Osteoblast (primary cell): Measurements from ENCODE around the gene SEPTIN12. TPM values are rescaled to one million over a fixed set of nuclear protein-coding genes. Genes with fewer than 3 reads are reported as not detected.
"Not testable (repeated sequence)": the region's sequence is repeated elsewhere in the genome, so short reads cannot be mapped to it uniquely, and the experiment has no call there.

Experiments
- DNase-seq: peaks from one replicate; pipeline ENCODE4 v3.0.0; 2011; ENCODE audit warnings: low spot score, mixed read lengths; ENCODE audit not compliant: insufficient read length; ENCODE audit errors: missing footprints
- H2AFZ ChIP-seq: 2 replicates; pipeline ENCODE4 v1.6.0; 2011; ENCODE audit warnings: mild to moderate bottlenecking, low read length
- H3K27ac ChIP-seq: 2 replicates; pipeline ENCODE4 v1.5.1; 2011; ENCODE audit warnings: mild to moderate bottlenecking, low read depth, low read length, moderate library complexity
- H3K27me3 ChIP-seq: 2 replicates; pipeline ENCODE4 v1.6.0; 2012; ENCODE audit warnings: mild to moderate bottlenecking, control low read depth, inconsistent platforms, low read length, moderate library complexity; ENCODE audit not compliant: insufficient read depth
- H3K36me3 ChIP-seq: 2 replicates; pipeline ENCODE4 v1.5.1; 2011; ENCODE audit warnings: mild to moderate bottlenecking, low read length, control low read depth, moderate library complexity; ENCODE audit not compliant: insufficient read depth
- H3K4me1 ChIP-seq: 2 replicates; pipeline ENCODE4 v1.5.1; 2011; ENCODE audit warnings: mild to moderate bottlenecking, low read length, control low read depth, moderate library complexity; ENCODE audit not compliant: insufficient read depth
- H3K4me2 ChIP-seq: 2 replicates; pipeline ENCODE4 v1.6.0; 2011; ENCODE audit warnings: mild to moderate bottlenecking, low read length; ENCODE audit not compliant: insufficient read depth
- H3K4me3 ChIP-seq: fragments of 200-600 bp; sonication (generic); 3 replicates; pipeline ENCODE4 v1.5.1; 2012; ENCODE audit warnings: mild to moderate bottlenecking, low read length, inconsistent platforms; ENCODE audit not compliant: insufficient read depth
- H3K79me2 ChIP-seq: 2 replicates; pipeline ENCODE4 v1.6.0; 2012; ENCODE audit warnings: mild to moderate bottlenecking, low read length, control low read depth, inconsistent platforms; ENCODE audit not compliant: insufficient read depth
- H3K9me3 ChIP-seq: 2 replicates; pipeline ENCODE4 v1.5.1; 2011; ENCODE audit warnings: low read depth, low read length, control low read depth
- H4K20me1 ChIP-seq: 2 replicates; pipeline ENCODE4 v1.6.0; 2012; ENCODE audit warnings: mild to moderate bottlenecking, low read length, control low read depth; ENCODE audit not compliant: insufficient read depth
- total RNA-seq: library from RNA; depleted of rRNA; stranded (reverse); fragments of >200 nt; gene quantifications from 2 replicates; pipeline ENCODE4 v1.2.3, GENCODE V29; 2012
- TF ChIP-seq, protein P1 (sequence below): IDR thresholded peaks from 2 replicates; pipeline ENCODE4 v1.5.1; 2011; ENCODE audit warnings: mild to moderate bottlenecking, low read depth, low read length, moderate library complexity; ENCODE audit errors: extremely low read depth

The SEPTIN12 gene
- total RNA-seq, 1 donor, result not detected

DNA sequence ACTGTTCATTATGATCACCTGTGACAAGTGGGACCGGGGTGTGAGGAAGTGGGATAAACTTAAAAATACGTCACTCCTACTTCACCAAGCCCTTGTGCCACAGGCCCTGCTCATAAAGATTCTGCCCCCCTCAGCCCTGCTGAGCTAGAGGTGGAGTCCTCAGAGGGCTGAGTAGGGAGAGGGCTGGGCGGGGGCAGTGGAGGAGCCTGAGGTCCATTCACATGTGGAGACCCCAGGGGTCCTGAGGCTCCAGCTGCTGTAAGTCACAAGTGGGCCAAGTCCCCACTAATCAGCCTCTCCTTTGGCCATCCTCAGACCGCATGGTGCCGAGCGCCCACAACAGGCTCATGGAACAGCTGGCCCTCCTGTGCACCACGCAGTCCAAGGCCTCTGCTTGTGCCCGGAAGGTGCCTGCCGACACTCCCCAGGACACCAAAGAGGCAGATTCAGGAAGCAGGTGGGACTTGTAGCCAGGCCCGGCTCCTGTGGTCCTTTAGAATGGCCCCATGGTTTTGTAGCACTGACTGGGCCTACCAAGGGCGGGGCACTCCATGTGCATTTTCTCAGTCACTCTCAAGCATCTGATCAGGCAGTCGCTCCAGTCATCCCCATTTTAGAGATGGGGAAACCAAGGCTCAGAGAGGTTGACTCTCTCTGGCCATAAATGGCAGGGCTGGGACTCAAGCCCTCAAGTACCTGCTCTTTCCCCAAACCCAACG lies 43.4 kb downstream of the SEPTIN12 start:
- Histone ChIP-seq H3K27me3 (no peaks in the 10 kb centered on the region), H3K9me3 (no peaks in the 10 kb centered on the region), H3K4me2 (no peak overlapping the region), H4K20me1 (no peaks in the 10 kb centered on the region), H3K79me2 (no peaks in the 10 kb centered on the region), H3K4me1 (no peaks in the 10 kb centered on the region), H2AFZ (no peak overlapping the region), H3K4me3 (no peak overlapping the region), H3K36me3 (no peaks in the 10 kb centered on the region), H3K27ac (no peak overlapping the region)
- peak; percentile 47 for DNase-seq
- TF ChIP-seq, protein P1, sequence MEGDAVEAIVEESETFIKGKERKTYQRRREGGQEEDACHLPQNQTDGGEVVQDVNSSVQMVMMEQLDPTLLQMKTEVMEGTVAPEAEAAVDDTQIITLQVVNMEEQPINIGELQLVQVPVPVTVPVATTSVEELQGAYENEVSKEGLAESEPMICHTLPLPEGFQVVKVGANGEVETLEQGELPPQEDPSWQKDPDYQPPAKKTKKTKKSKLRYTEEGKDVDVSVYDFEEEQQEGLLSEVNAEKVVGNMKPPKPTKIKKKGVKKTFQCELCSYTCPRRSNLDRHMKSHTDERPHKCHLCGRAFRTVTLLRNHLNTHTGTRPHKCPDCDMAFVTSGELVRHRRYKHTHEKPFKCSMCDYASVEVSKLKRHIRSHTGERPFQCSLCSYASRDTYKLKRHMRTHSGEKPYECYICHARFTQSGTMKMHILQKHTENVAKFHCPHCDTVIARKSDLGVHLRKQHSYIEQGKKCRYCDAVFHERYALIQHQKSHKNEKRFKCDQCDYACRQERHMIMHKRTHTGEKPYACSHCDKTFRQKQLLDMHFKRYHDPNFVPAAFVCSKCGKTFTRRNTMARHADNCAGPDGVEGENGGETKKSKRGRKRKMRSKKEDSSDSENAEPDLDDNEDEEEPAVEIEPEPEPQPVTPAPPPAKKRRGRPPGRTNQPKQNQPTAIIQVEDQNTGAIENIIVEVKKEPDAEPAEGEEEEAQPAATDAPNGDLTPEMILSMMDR, result no peak

DNA sequence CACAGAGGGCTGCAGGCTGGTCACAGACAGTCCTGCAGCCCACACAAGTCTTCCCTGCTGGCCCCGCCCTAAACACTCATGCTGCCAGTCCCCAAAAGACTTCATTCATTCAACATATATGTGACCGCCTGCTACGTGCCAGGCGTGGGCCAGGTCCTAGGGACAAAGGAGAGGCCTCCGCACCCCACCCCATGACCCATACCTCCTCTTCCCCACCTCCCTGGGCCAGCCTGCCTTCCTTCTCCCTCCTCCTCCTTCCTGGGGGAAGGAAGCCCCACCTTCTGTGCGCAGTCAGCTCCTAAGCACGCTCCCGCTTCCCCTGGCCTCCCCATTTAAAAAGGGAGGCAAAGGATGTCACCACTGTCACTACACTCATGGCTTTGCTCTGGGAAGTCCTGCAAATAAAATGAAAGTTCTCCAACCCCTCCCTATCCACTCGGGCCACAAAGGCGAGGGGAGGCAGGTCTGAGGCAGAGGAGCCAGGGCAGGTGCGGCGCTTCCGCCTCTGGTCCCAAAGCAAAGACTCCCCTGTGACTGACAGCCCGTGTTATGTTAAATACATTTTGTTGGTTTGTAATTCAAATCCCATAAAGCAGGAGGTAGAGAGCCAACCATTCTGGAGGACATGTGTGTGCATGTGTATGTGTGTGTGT lies 44.8 kb downstream of the SEPTIN12 start:
- no peaks in the 10 kb centered on the region for H3K27me3 ChIP-seq
- peak overlapping the region; percentile 32 for H3K4me2 ChIP-seq
- H2AFZ ChIP-seq, result no peak overlapping the region
- no peaks in the 10 kb centered on the region for H3K4me1 ChIP-seq
- H3K36me3 ChIP-seq, result no peaks in the 10 kb centered on the region
- no peak overlapping the region for H3K27ac ChIP-seq
- no peak overlapping the region for H3K4me3 ChIP-seq
- DNase-seq, result peak; percentile 79
- TF ChIP-seq, protein P1, result no peak
- H3K79me2 ChIP-seq, result no peaks in the 10 kb centered on the region
- no peaks in the 10 kb centered on the region for H3K9me3 ChIP-seq
- H4K20me1 ChIP-seq, result no peaks in the 10 kb centered on the region

DNA sequence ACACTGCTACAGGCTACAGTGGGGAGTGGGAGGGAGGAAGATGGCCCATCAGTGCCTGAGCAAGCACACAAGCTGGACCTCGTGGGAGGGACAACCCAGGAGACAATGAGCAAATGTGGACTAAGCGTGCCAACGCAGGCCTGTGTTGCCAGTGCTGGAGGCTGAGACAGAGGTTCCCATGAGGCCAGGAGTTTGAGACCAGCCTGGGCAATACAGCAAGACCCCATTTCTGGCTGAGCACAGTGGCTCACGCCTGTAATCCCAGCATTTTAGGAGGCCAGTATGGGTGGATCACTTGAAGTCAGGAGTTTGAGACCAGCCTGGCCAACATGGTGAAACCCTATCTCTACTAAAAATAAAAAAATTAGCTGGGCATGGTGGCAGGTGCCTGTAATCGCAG lies 49.8 kb downstream of the SEPTIN12 start:
- DNase-seq, result peak; percentile 51
- not testable (repeated sequence) for H3K4me3 ChIP-seq, H3K36me3 ChIP-seq, H2AFZ ChIP-seq, H3K9me3 ChIP-seq, H3K27me3 ChIP-seq, H3K4me1 ChIP-seq, H3K27ac ChIP-seq, H4K20me1 ChIP-seq, H3K79me2 ChIP-seq, H3K4me2 ChIP-seq

DNA sequence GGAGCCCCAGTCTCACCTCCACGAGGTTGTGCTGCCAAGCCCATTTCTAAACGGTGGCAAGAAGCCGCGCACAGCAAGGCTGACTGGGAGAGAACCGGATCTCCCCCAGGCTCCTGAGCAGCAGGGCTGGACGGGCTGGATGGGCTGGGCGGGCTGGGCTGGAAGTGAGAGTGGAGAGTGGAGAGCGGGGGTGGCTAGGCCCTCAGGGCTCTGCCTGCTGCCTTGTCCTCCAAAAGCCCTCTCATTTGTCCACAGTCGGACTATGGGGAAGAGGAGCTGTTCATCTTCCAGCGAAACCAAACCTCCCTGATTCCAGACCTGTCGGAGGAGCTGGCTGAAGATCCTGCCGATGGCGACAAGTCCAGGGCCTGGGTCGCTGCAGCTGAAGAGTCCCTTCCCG lies 50.6 kb downstream of the SEPTIN12 start:
- H4K20me1 ChIP-seq, result no peaks in the 10 kb centered on the region
- no peaks in the 10 kb centered on the region for H3K9me3 ChIP-seq
- no peak overlapping the region for H2AFZ ChIP-seq
- peaks cover 14% of the 10 kb centered on the region for H3K79me2 ChIP-seq
- no peaks in the 10 kb centered on the region for H3K36me3 ChIP-seq
- no peak overlapping the region for H3K4me3 ChIP-seq
- DNase-seq, result peak; percentile 49
- no peak overlapping the region for H3K4me2 ChIP-seq
- H3K27me3 ChIP-seq, result no peaks in the 10 kb centered on the region
- H3K27ac ChIP-seq, result no peak overlapping the region
- H3K4me1 ChIP-seq, result peaks cover 6% of the 10 kb centered on the region
- TF ChIP-seq, protein P1, result no peak
